ENCODE data around the gene STX1A.
"Not testable (repeated sequence)": the region's sequence is repeated elsewhere in the genome, so short reads cannot be mapped to it uniquely, and the experiment has no call there.

STX1A gene

GRCh38 chr7:73735528-73735905 lies 16.0 kb upstream of the STX1A start:
- DNase-seq, result no peak

- peak; percentile 85 to 96 (median 86) for DNase-seq
Measured at GRCh38 chr7:73734619-73735527, 15.4 kb upstream of the STX1A start.

- DNase-seq, result no peak
Measured at GRCh38 chr7:73732397-73732796, 12.9 kb upstream of the STX1A start.

DNA sequence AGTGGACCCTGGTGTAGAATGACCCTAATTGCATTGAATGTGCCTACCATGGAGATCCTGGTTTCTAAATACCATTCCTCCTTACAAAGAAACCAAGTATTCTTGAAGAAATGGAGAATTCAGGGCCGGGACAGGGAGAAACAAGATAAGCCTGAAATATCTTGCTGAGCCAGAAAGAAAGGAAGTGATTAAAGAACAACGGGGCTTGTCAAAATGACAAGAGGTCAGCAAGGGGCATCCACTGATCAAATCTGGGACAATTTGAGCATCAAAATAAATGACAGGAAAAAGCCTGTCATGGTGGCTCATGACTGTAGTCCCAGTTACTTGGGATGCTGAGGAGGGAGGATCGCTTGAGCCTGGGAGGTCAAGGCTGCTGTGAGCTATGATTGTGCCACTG lies 11.0 kb upstream of the STX1A start:
- no peak for DNase-seq

GRCh38 chr7:73728551-73728950 lies 9.1 kb upstream of the STX1A start:
- DNase-seq, result no peak

GRCh38 chr7:73727952-73728351 lies 8.5 kb upstream of the STX1A start:
- DNase-seq, result peak in 1 of 4 experiments; percentile 51

DNA sequence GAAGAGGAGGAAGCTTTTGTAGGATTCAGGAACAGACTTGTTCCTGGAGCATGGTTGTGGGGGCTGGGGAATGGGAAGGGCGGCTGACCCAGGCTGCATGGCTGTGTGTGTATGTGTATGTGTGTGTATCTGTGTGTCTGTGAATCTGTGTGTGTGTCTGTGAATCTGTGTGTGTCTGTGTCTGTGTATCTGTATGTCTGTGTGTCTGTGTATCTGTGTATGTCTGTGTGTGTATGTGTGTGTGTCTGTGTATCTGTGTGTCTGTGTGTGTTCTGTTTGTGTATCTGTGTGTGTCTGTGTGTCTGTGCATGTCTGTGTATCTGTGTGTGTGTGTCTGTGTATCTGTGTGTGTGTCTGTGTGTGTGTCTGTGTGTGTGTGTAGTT lies 6.6 kb upstream of the STX1A start:
- DNase-seq, result no peak

GRCh38 chr7:73723813-73724212 lies 4.3 kb upstream of the STX1A start:
- DNase-seq, result no peak

DNA sequence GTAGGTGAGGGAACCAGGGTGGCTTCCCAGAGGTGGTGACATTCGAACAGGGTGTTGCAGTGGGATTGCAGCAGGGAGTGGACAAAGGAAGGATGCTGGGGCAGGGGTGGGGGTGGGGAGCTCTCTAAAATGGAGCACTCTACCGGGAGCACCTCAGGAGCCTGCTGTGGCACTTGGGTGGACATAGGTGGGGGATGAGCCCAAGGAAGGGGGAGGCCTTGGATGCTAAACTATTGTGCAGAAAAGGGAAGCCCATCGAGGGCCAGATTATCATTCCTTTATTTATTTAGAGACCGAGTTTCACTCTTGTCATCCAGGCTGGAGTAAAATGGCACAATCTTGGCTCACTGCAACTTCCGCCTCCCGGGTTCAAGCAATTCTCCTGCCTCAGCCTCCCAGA lies 3.3 kb upstream of the STX1A start:
- no peak for DNase-seq

DNA sequence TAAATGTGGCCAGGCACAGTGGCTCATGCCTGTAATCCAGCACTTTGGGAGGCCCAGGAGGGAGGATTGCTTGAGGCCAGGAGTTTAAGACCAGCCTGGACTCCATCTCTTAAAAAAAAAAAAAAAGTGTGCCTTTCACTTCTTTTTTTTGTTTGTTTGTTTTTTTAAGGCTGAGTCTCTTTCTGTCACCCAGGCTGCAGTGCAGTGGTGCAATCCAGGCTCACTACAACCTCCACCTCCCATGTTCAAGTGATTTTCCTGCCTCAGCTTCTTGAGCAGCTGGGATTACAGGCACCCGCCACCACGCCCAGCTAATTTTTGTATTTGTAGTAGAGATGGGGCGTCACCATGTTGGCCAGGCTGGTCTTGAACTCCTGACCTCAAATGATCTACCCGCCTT lies 2.7 kb upstream of the STX1A start:
- not testable (repeated sequence) for DNase-seq

GRCh38 chr7:73721377-73721817 lies 1.9 kb upstream of the STX1A start:
- no peak for DNase-seq

GRCh38 chr7:73720443-73720842 lies 974 bp upstream of the STX1A start:
- not testable (repeated sequence) for DNase-seq

- DNase-seq, result no peak
Measured at GRCh38 chr7:73719806-73720169, 319 bp upstream of the STX1A start.

DNA sequence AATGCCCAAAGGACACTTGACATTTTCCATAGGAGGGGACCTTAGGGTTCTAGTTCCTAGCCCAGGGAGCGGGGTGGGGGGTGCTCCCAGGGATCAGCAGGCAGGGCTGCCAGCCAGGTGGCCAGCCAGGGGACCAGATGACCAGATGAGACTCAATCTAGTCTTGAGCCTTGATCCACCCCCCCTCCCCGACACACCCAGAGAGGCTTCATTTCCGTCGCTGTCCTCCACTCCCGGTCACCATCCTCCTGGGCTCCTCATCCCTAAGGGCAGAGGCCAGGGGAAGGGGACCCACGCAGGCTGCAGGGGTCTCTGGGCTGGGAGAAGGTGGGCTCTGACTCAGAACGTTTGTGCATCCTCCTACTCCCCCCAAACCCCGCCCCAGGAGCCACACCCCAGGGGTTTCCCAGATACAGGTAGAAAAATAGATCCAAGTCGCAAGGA lies 1.0 kb downstream of the STX1A start:
- DNase-seq, result no peak

DNA sequence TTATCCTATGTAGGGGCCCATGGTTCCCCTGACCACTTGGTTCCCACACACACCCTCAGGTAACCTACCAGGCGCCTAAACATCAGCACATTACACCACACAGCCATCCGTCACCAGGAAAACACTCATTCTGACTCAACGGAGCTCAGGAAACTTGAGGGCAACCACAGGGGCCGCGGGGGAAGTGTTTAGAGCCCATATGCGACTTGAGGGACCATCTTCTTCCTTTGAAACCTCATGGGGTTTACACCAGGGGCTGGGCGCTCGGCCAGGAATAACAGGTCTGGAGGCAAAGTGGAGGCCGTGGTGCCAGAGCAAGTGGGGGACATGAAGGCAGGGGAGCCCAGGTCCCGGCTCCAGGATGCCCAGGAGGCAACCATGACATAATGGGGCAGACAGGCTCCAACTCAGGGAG lies 1.5 kb downstream of the STX1A start:
- DNase-seq, result peak; percentile 70 to 82 (median 72)

GRCh38 chr7:73717025-73717807 lies 2.3 kb downstream of the STX1A start:
- DNase-seq, result peak in 1 of 4 experiments; percentile 36

DNA sequence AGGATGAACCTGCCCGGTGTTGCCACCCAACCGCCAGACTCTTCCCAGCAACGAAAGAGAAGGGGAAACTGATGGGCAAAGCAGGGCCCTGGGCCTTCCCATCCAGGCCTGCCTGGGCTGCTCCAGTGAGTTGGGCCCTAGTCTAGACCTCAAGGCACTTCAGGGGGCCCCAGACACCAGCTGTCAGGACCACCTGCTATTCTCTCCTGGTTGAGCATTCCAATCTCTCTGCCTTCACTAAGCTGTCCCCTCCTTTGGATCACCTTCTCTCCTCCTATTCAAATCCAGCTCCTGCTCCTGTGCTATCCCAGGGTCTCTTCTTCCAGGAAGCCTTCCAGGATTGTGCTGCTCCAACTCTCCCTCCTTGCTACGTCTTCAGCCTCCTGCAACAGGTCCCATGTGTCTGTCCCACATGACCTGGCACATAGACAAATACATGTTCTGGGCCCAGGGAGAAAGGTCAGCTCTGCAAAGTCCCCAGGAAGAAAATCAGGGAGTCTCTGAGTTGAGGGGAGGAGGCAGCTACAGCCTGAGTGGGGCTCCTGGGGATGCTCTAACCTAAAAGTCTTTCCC lies 3.1 kb downstream of the STX1A start:
- no peak for DNase-seq

DNA sequence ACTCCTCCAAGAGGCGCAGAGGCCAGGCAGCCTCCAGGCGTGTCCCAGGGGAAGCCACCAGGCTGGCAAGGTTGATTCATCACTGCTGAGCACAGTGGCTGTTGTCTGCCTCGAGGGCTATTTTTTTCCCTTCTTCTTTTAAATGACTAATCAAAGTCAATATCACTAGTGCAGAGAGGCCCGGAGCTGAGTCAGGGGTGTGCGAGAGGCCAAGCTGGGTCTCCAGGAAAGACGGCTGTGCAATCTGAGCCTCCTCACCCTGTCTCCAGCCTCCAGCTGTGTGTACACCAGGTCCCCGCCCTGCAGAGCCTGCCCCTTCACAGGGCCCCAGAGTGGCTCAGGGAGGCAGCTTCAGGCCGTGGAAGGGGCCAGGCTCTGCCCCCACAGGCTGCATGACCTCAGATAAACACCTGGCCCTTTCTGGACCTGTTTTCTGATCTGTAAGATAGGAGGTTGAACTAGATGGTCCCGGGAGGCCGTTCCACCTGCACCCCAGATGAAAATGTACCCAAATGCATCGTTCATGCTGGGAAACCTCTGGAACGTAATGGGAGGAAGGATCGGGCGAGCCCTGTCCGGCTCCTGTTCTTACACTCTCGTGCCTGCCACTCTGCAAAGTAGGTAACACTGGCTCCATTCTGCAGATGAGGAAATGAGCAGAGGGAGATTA lies 3.7 kb downstream of the STX1A start:
- peak in 3 of 4 experiments; percentile 35 to 58 (median 43) for DNase-seq

- not testable (repeated sequence) for DNase-seq
Measured at GRCh38 chr7:73713319-73713718, 6.2 kb downstream of the STX1A start.

DNA sequence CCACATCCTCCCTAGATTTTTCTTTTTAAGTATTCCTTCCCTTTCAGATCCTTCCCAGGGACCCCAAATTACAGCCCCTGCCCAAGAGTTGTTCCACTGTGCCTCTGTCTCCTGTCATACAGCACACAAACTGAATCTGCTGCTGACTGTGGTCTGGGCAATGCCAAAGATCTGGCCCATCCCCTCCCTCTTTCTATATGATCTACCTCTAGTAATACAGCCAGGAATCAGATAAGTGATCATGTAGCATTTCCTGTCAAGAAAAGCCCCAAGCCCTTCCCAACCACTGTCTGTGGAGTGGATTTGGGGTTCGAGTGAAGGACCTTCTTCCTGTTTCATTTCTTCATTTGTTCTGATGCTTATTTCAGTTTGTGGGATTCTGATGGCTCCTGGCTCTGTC lies 6.7 kb downstream of the STX1A start:
- no peak for DNase-seq

DNA sequence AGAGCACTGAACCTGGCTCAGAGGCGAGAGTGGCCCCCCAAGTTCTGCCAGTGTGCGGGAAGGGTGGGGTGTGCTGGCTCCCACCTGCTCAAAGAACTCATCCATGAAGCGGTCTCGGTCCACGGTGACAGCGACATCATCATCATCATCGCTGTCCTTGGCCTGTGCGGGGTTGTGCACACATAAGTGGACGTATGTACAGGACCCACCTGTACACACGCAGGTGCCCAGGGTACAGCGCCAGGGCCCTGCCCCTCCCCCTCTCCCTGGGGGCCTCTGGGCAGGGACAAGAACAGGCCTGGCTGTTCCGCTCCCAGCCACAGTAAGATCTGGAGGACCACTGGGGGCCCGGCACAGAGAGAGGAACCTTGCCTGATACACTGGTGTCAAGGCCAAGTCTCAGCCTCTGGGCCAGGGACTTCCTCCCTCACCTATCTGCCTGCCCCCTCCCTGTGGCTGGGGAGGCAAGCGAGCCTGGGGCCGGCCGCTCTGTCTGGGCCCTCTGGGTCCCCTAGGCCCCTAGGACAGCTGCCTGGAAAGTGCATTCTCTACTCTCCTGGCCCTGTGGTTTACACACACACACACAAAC lies 10.4 kb downstream of the STX1A start:
- DNase-seq, result no peak

DNA sequence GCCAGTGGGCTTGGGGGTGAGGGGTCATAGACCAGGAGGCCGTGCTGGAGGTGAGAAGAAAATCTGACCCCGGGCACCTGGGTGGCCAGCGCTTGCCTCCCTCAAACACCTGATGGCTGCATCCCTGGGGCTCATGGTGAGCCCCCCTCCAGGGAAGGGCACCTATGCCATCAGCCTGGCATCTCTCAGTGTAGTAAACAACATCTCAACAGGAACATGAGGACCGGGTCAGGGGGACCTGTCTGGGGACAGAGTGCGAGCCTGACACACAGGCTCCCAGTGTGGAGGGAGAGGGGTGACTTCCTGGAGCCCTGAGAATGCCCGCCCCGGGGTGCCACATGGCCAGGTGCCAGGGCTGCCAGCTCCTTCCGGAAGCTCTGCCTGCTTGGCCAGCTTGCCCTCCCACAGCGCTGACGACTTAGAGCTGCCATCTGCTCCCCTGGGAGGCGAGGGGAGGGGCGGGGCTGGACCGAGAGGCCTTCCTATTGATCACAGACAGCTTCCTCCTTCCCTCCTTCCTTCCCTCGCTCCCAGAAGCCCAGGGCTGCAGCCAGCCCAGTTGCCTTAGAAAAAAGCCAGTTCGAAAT lies 12.3 kb downstream of the STX1A start:
- DNase-seq, result peak in 2 of 4 experiments; percentile 52 to 68

Data from suppressor macrophage (primary cell).